ENCODE measurements around the gene MED26.

MED26 gene

GRCh38 chr19:16535381-16535780, 92.6 kb downstream of the MED26 start:
- Histone ChIP-seq H3K9me3 (no peaks in the 10 kb centered on the region), H3K4me1 (peaks cover 22% of the 10 kb centered on the region), H3K36me3 (peaks cover 99% of the 10 kb centered on the region), H3K9ac (no peak overlapping the region), H4K20me1 (peaks cover 100% of the 10 kb centered on the region), H3K4me3 (no peak overlapping the region), H3K27me3 (no peaks in the 10 kb centered on the region), H3K4me2 (no peak overlapping the region), H3K27ac (no peak overlapping the region)
- TF ChIP-seq Cebpa-rat (IDR thresholded peaks at IDR 0.05): no peak

- Histone ChIP-seq H3K36me3 (peaks cover 100% of the 10 kb centered on the region), H4K20me1 (peaks cover 100% of the 10 kb centered on the region)
Measured at GRCh38 chr19:16532440-16533234, 95.4 kb downstream of the MED26 start.

GRCh38 chr19:16531380-16531669, 96.7 kb downstream of the MED26 start:
- Histone ChIP-seq H3K9me3 (no peaks in the 10 kb centered on the region), H4K20me1 (peaks cover 100% of the 10 kb centered on the region), H3K4me2 (no peak overlapping the region), H3K27ac (no peak overlapping the region), H3K36me3 (peaks cover 100% of the 10 kb centered on the region), H3K4me3 (no peak overlapping the region), H3K4me1 (no peaks in the 10 kb centered on the region), H3K9ac (no peak overlapping the region), H3K27me3 (no peaks in the 10 kb centered on the region)
- TF ChIP-seq Cebpa-rat (IDR thresholded peaks at IDR 0.05): no peak

More at GRCh38 chr19:16532440-16533234, 95.4 kb downstream of the MED26 start:
- H3K27me3 ChIP-seq: no peaks in the 10 kb centered on the region
- H3K27ac ChIP-seq: no peak overlapping the region
- no peak for TF ChIP-seq Cebpa-rat (IDR thresholded peaks at IDR 0.05)
- H3K4me2 ChIP-seq: no peak overlapping the region
- H3K9me3 ChIP-seq: no peaks in the 10 kb centered on the region
- no peaks in the 10 kb centered on the region for H3K4me1 ChIP-seq
- no peak overlapping the region for H3K9ac ChIP-seq
- no peak overlapping the region for H3K4me3 ChIP-seq

- no peak for TF ChIP-seq Cebpa-rat (IDR thresholded peaks at IDR 0.05)
- no peak overlapping the region for H3K27ac ChIP-seq
- H3K4me2 ChIP-seq: no peak overlapping the region
Measured at GRCh38 chr19:16530540-16531379, 97.2 kb downstream of the MED26 start.

GRCh38 chr19:16529466-16530144, 98.4 kb downstream of the MED26 start:
- Histone ChIP-seq H4K20me1 (peaks cover 100% of the 10 kb centered on the region), H3K27me3 (no peaks in the 10 kb centered on the region), H3K4me2 (no peak overlapping the region), H3K4me3 (no peak overlapping the region), H3K36me3 (peaks cover 100% of the 10 kb centered on the region), H3K9me3 (no peaks in the 10 kb centered on the region), H3K4me1 (no peaks in the 10 kb centered on the region), H3K27ac (no peak overlapping the region), H3K9ac (no peak overlapping the region)
- TF ChIP-seq Cebpa-rat (IDR thresholded peaks at IDR 0.05): no peak

More at GRCh38 chr19:16530540-16531379, 97.2 kb downstream of the MED26 start:
- Histone ChIP-seq H4K20me1 (peaks cover 100% of the 10 kb centered on the region), H3K9ac (no peak overlapping the region), H3K9me3 (no peaks in the 10 kb centered on the region), H3K4me1 (no peaks in the 10 kb centered on the region), H3K4me3 (no peak overlapping the region), H3K36me3 (peaks cover 100% of the 10 kb centered on the region), H3K27me3 (no peaks in the 10 kb centered on the region)

- no peaks in the 10 kb centered on the region for H3K9me3 ChIP-seq
- TF ChIP-seq Cebpa-rat (IDR thresholded peaks at IDR 0.05): no peak
- H3K4me1 ChIP-seq: no peaks in the 10 kb centered on the region
- no peaks in the 10 kb centered on the region for H3K27me3 ChIP-seq
- no peak overlapping the region for H3K9ac ChIP-seq
- peaks cover 100% of the 10 kb centered on the region for H3K36me3 ChIP-seq
- no peak overlapping the region for H3K27ac ChIP-seq
- H3K4me2 ChIP-seq: no peak overlapping the region
- H4K20me1 ChIP-seq: peaks cover 100% of the 10 kb centered on the region
- H3K4me3 ChIP-seq: no peak overlapping the region
Measured at GRCh38 chr19:16527971-16528521, 100.0 kb downstream of the MED26 start.

- no peak for TF ChIP-seq Cebpa-rat (IDR thresholded peaks at IDR 0.05)
- H3K36me3 ChIP-seq: peaks cover 100% of the 10 kb centered on the region
- H3K4me3 ChIP-seq: no peak overlapping the region
- H3K4me2 ChIP-seq: no peak overlapping the region
- H3K9ac ChIP-seq: no peak overlapping the region
- H4K20me1 ChIP-seq: peaks cover 100% of the 10 kb centered on the region
- no peak overlapping the region for H3K27ac ChIP-seq
- no peaks in the 10 kb centered on the region for H3K4me1 ChIP-seq
- H3K27me3 ChIP-seq: no peaks in the 10 kb centered on the region
- no peaks in the 10 kb centered on the region for H3K9me3 ChIP-seq
Measured at GRCh38 chr19:16527334-16527935, 100.6 kb downstream of the MED26 start.

- no peak overlapping the region for H3K27ac ChIP-seq
- TF ChIP-seq Cebpa-rat (IDR thresholded peaks at IDR 0.05): no peak
- H3K4me3 ChIP-seq: no peak overlapping the region
- H3K4me1 ChIP-seq: no peaks in the 10 kb centered on the region
- no peaks in the 10 kb centered on the region for H3K9me3 ChIP-seq
- no peaks in the 10 kb centered on the region for H3K27me3 ChIP-seq
- no peak overlapping the region for H3K9ac ChIP-seq
- no peak overlapping the region for H3K4me2 ChIP-seq
- H3K36me3 ChIP-seq: peaks cover 100% of the 10 kb centered on the region
- H4K20me1 ChIP-seq: peaks cover 97% of the 10 kb centered on the region
Measured at GRCh38 chr19:16525751-16526481, 102.1 kb downstream of the MED26 start.

Measured in BLaER1 (cell line).